ENCODE data around the gene GUCY2F.

The GUCY2F gene

DNA sequence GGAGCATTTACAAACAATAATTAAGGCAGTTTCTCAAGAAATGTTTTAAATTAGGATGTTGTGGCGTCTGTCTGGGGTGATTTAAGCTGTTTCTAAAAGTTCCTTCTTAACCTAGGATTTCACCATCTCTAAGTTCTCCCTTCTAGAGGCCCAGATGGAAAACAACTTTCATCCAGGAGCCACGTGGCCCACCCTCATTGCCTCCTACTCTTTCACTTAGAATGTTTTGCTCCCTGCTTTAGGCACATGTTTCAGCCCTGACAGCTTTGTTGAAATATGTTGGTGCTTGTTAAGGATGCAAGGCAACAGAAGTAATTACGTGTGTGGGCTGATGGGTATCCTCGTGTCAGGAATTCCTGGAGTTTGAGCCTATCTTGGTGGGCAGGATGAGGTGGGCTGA lies 131.3 kb downstream of the GUCY2F start:
- Histone ChIP-seq H3K27ac (ENCODE audit: low read depth, low read length, poor library complexity, severe bottlenecking) (no peak overlapping the region), H3K27me3 (ENCODE audit: insufficient read depth, low read length) (no peaks in the 10 kb centered on the region), H3K36me3 (ENCODE audit: insufficient read depth, low read length) (no peaks in the 10 kb centered on the region), H3K4me1 (ENCODE audit: insufficient read depth, low read length, severe bottlenecking) (no peaks in the 10 kb centered on the region), H2AFZ (ENCODE audit: low read length) (no peak overlapping the region), H4K20me1 (ENCODE audit: insufficient read depth, low read length) (no peaks in the 10 kb centered on the region), H3K79me2 (ENCODE audit: insufficient read depth, low read length) (no peaks in the 10 kb centered on the region), H3K9ac (ENCODE audit: low read length) (no peak overlapping the region), H3K9me2 (ENCODE audit: low read depth, low read length) (no peaks in the 10 kb centered on the region), H3K9me3 (ENCODE audit: low read length) (no peaks in the 10 kb centered on the region), H3F3A (ENCODE audit: insufficient read depth, low read length) (no peaks in the 10 kb centered on the region), H3K4me3 (ENCODE audit: low read depth, low read length, poor library complexity, severe bottlenecking) (no peak overlapping the region), H3K4me2 (ENCODE audit: low read length) (no peak overlapping the region)
- TF ChIP-seq EZH2 (IDR thresholded peaks at IDR 0.05; ENCODE audit: borderline replicate concordance, low read length), result no peak

DNA sequence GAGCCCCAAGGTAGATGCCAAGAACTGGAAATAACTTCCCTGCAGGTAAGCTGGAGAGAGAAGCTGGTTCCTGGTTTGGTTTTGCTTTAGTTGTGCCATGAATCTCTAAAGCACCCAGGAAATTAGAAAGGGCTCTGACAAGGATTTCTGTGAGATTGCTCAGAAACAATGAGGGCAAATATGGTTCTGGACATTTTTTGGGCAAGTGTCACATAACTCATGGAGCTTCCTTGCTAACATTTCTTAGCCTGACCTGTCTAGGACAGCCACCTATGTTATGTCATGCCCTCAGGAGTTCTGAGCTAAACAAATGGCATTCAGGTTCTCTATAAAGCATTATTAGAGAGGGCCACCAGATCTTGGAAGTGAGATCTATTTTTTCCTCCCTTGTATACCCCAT lies 131.8 kb downstream of the GUCY2F start:
- Histone ChIP-seq H3K27me3 (ENCODE audit: insufficient read depth, low read length) (no peaks in the 10 kb centered on the region), H3K9me2 (ENCODE audit: low read depth, low read length) (no peaks in the 10 kb centered on the region), H4K20me1 (ENCODE audit: insufficient read depth, low read length) (no peaks in the 10 kb centered on the region), H3K4me1 (ENCODE audit: insufficient read depth, low read length, severe bottlenecking) (no peaks in the 10 kb centered on the region), H3K9me3 (ENCODE audit: low read length) (no peaks in the 10 kb centered on the region), H3F3A (ENCODE audit: insufficient read depth, low read length) (no peaks in the 10 kb centered on the region), H3K4me2 (ENCODE audit: low read length) (no peak overlapping the region), H3K4me3 (ENCODE audit: low read depth, low read length, poor library complexity, severe bottlenecking) (no peak overlapping the region), H2AFZ (ENCODE audit: low read length) (no peak overlapping the region), H3K36me3 (ENCODE audit: insufficient read depth, low read length) (no peaks in the 10 kb centered on the region), H3K79me2 (ENCODE audit: insufficient read depth, low read length) (no peaks in the 10 kb centered on the region), H3K27ac (ENCODE audit: low read depth, low read length, poor library complexity, severe bottlenecking) (no peak overlapping the region), H3K9ac (ENCODE audit: low read length) (no peak overlapping the region)
- TF ChIP-seq EZH2 (IDR thresholded peaks at IDR 0.05; ENCODE audit: borderline replicate concordance, low read length), result no peak
- TF ChIP-seq, protein P1, sequence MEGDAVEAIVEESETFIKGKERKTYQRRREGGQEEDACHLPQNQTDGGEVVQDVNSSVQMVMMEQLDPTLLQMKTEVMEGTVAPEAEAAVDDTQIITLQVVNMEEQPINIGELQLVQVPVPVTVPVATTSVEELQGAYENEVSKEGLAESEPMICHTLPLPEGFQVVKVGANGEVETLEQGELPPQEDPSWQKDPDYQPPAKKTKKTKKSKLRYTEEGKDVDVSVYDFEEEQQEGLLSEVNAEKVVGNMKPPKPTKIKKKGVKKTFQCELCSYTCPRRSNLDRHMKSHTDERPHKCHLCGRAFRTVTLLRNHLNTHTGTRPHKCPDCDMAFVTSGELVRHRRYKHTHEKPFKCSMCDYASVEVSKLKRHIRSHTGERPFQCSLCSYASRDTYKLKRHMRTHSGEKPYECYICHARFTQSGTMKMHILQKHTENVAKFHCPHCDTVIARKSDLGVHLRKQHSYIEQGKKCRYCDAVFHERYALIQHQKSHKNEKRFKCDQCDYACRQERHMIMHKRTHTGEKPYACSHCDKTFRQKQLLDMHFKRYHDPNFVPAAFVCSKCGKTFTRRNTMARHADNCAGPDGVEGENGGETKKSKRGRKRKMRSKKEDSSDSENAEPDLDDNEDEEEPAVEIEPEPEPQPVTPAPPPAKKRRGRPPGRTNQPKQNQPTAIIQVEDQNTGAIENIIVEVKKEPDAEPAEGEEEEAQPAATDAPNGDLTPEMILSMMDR (IDR thresholded peaks at IDR 0.05; ENCODE audit: low read length), result no peak

DNA sequence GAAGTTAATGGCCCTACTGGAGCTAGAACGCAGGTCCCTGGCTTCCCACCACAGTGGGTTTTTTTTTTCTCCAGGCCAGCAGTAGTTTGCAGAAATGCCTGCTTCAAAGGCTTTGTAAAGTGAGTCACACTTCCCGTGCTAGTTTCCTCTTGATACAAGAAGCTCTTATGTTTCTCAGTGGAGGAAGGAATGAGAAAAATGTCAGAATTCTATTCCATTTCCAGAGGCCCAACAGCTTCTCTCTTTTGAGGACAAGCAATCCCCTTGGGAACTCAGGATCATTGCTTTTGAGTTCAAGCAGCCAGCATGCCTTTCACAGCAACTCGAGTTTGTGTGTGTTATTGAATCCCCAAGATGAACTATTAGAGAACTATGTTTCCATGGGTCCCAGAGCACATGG lies 134.3 kb downstream of the GUCY2F start:
- Histone ChIP-seq H3K27me3 (ENCODE audit: insufficient read depth, low read length) (no peaks in the 10 kb centered on the region), H2AFZ (ENCODE audit: low read length) (no peak overlapping the region), H3K27ac (ENCODE audit: low read depth, low read length, poor library complexity, severe bottlenecking) (no peak overlapping the region)

DNA sequence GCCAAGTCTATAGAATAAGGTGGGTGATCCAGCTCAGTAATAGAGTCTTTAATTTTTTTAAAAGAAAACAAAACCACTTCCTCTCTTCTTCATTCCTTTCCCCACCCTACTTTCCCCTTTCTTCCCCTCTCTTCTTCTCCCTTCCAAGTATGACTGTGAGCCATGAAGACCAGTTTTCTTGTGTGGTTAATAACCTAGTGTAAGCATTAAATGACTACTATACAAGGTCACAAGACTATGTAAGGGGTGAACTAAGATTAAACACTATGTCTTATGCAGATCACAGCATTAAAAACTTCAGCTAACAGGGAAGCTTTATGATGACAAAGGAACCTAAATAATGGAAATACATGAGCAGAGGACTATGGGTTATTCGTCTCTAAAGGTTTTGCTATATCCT lies 135.4 kb downstream of the GUCY2F start:
- no peak overlapping the region for H2AFZ ChIP-seq (ENCODE audit: low read length)
- H3K4me2 ChIP-seq (ENCODE audit: low read length), result no peak overlapping the region
- H3K36me3 ChIP-seq (ENCODE audit: insufficient read depth, low read length), result no peaks in the 10 kb centered on the region
- H3F3A ChIP-seq (ENCODE audit: insufficient read depth, low read length), result no peaks in the 10 kb centered on the region
- H3K4me3 ChIP-seq (ENCODE audit: low read depth, low read length, poor library complexity, severe bottlenecking), result no peak overlapping the region
- TF ChIP-seq EZH2 (IDR thresholded peaks at IDR 0.05; ENCODE audit: borderline replicate concordance, low read length), result no peak
- TF ChIP-seq, protein P1 (IDR thresholded peaks at IDR 0.05; ENCODE audit: low read length), result no peak
- no peaks in the 10 kb centered on the region for H3K9me3 ChIP-seq (ENCODE audit: low read length)
- no peak overlapping the region for H3K27ac ChIP-seq (ENCODE audit: low read depth, low read length, poor library complexity, severe bottlenecking)
- H4K20me1 ChIP-seq (ENCODE audit: insufficient read depth, low read length), result no peaks in the 10 kb centered on the region
- no peaks in the 10 kb centered on the region for H3K4me1 ChIP-seq (ENCODE audit: insufficient read depth, low read length, severe bottlenecking)
- H3K9me2 ChIP-seq (ENCODE audit: low read depth, low read length), result no peaks in the 10 kb centered on the region
- no peaks in the 10 kb centered on the region for H3K79me2 ChIP-seq (ENCODE audit: insufficient read depth, low read length)
- no peak overlapping the region for H3K9ac ChIP-seq (ENCODE audit: low read length)
- no peaks in the 10 kb centered on the region for H3K27me3 ChIP-seq (ENCODE audit: insufficient read depth, low read length)

More for the DNA sequence above, 134.3 kb downstream of the GUCY2F start:
- no peaks in the 10 kb centered on the region for H4K20me1 ChIP-seq (ENCODE audit: insufficient read depth, low read length)
- TF ChIP-seq, protein P1 (IDR thresholded peaks at IDR 0.05; ENCODE audit: low read length), result no peak
- no peak for TF ChIP-seq EZH2 (IDR thresholded peaks at IDR 0.05; ENCODE audit: borderline replicate concordance, low read length)
- no peaks in the 10 kb centered on the region for H3K36me3 ChIP-seq (ENCODE audit: insufficient read depth, low read length)
- no peaks in the 10 kb centered on the region for H3F3A ChIP-seq (ENCODE audit: insufficient read depth, low read length)
- H3K9ac ChIP-seq (ENCODE audit: low read length), result no peak overlapping the region
- H3K4me2 ChIP-seq (ENCODE audit: low read length), result no peak overlapping the region
- no peaks in the 10 kb centered on the region for H3K4me1 ChIP-seq (ENCODE audit: insufficient read depth, low read length, severe bottlenecking)
- no peaks in the 10 kb centered on the region for H3K9me2 ChIP-seq (ENCODE audit: low read depth, low read length)
- no peak overlapping the region for H3K4me3 ChIP-seq (ENCODE audit: low read depth, low read length, poor library complexity, severe bottlenecking)
- no peaks in the 10 kb centered on the region for H3K79me2 ChIP-seq (ENCODE audit: insufficient read depth, low read length)
- H3K9me3 ChIP-seq (ENCODE audit: low read length), result no peaks in the 10 kb centered on the region

Data from OCI-LY1 (cell line).